Placental epithelial cell (primary cell): ENCODE results near the gene NXNL2. TPM values are rescaled to one million over a fixed set of nuclear protein-coding genes. Genes with fewer than 3 reads are reported as not detected.

ENCODE experiments used
- total RNA-seq: library from RNA; depleted of rRNA; stranded (reverse); fragments of >200 nt; gene quantifications from 2 replicates; pipeline ENCODE4 v1.2.3, GENCODE V29; 2012

The NXNL2 gene
- 1.2 and 2.4 TPM in 2 replicates for total RNA-seq

DNA sequence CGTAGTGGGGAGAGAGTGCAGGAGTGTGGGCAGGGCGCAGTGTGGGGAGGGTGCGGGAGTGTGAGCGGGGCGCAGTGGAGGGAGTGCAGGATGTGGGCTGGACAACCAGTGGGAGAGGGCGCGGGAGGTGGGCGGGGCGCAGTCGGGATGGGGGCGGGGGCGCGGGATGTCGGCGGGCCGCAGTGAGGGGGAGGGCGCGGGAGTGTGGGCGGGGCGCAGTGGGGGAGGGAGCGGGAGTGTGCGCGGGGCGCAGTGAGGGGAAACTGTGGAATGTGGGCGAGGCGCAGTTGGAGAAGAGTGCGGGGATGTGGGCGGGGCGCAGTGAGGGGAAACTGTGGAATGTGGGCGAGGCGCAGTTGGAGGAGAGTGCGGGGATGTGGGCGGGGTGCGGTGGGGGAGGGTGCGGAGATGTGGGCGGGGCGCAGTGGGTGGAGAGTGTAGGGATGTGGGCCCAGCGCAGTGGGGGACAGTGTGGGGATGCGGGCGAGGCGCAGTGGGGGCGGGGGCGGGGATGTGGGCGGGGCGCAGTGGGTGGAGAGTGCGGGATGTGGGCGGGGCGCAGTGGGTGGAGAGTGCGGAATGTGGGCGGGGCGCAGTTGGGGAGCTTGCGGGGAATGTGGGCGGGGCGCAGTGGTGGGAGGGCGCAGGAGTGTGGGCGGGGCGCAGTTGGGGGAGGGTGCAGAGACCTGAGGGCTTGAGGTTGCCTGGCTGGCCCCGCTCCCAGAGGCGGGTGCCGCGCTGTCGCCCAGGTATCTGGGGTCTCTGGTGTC lies at the start of gene NXNL2:
Gene NXNL2, plus strand, starts transcription at position 723 of the 770 bp plus-strand sequence. CDS start 257 bp downstream, outside the sequence.

Other genes with a start within 250 kb of the NXNL2 start
- 112 and 123 TPM in 2 replicates for gene SPIN1, start 146.7 kb upstream of the NXNL2 start, total RNA-seq